K562 (cell line): ENCODE data around the gene SLIT1.

ENCODE experiments used
- BRD4 ChIP-seq: fragments of 200-600 bp; sonication (generic); IDR thresholded peaks from 2 replicates; pipeline ENCODE4 v1.6.1; 2017; ENCODE audit warnings: inconsistent platforms
- GATA2 ChIP-seq: sonication (generic); formaldehyde crosslinking; IDR thresholded peaks from 2 replicates; pipeline ENCODE4 v1.4.0; 2020; ENCODE audit warnings: mild to moderate bottlenecking, missing genetic modification reagents
- HDAC6 ChIP-seq: IDR thresholded peaks from 2 replicates; pipeline ENCODE4 v1.6.1; 2012; ENCODE audit warnings: low read depth, mild to moderate bottlenecking, control low read depth, inconsistent platforms, low read length, moderate library complexity
- MAFF ChIP-seq: IDR thresholded peaks from 2 replicates; pipeline ENCODE4 v1.6.1; 2012; ENCODE audit warnings: low read length, improper control_type of control experiment
- MCM2 ChIP-seq: fragments of 450-650 bp; IDR thresholded peaks from 2 replicates; pipeline ENCODE4 v1.6.1; 2017; ENCODE audit warnings: low read depth, mild to moderate bottlenecking
- PHF8 ChIP-seq: fragments of 200-600 bp; sonication (generic); IDR thresholded peaks from 2 replicates; pipeline ENCODE4 v1.6.1; 2012; ENCODE audit warnings: mixed run types, mild to moderate bottlenecking, inconsistent platforms, low read length, moderate library complexity, borderline replicate concordance
- POLR2A ChIP-seq: fragments of 450-650 bp; conservative IDR thresholded peaks from 2 replicates; pipeline ENCODE4 v1.6.1; 2016
- POLR2AphosphoS5 ChIP-seq: IDR thresholded peaks from 2 replicates; pipeline ENCODE4 v1.6.1; 2011; ENCODE audit warnings: mild to moderate bottlenecking, low read depth, low read length, moderate library complexity; ENCODE audit not compliant: control insufficient read depth, insufficient read depth
- PRPF4 ChIP-seq: fragments of 200-400 bp; formaldehyde crosslinking; IDR thresholded peaks from one replicate; pipeline ENCODE4 v1.6.1; 2017; ENCODE audit warnings: low read length, low read depth, mild to moderate bottlenecking; ENCODE audit not compliant: insufficient read depth, poor library complexity, severe bottlenecking
- SRSF1 ChIP-seq: fragments of 200-400 bp; formaldehyde crosslinking; IDR thresholded peaks from 2 replicates; pipeline ENCODE4 v1.6.1; 2017; ENCODE audit warnings: mild to moderate bottlenecking, low read depth, low read length, moderate library complexity
- TF ChIP-seq, protein P1 (sequence below): sonication (generic); IDR thresholded peaks from 2 replicates; pipeline ENCODE4 v1.6.1; 2016
- TF ChIP-seq, protein P2 (sequence below), 2 experiments: fragments of 450-650 bp; formaldehyde crosslinking in 1 of 2; IDR thresholded peaks; 2 replicates each; pipeline versions ENCODE4 v1.4.0 to v1.6.1; 2014 to 2020; ENCODE audit warnings: mild to moderate bottlenecking in 2 of 2, borderline replicate concordance in 1 of 2, low read depth in 1 of 2
- TF ChIP-seq, protein P3 (sequence below): fragments of 450-650 bp; formaldehyde crosslinking; IDR thresholded peaks from 2 replicates; pipeline ENCODE4 v1.4.0; 2020; ENCODE audit warnings: mild to moderate bottlenecking, moderate library complexity
- TF ChIP-seq, protein P4 (sequence below), 3 experiments: fragments of 200-800 bp in 1 of 3; fragments of 250-450 bp in 1 of 3; fragments of 450-650 bp in 1 of 3; sonication (Bioruptor Pico) in 1 of 3; sonication (Bioruptor generic) in 1 of 3; formaldehyde crosslinking in 1 of 3; IDR thresholded peaks; 2 replicates each; pipeline versions ENCODE4 v1.6.1 to v1.8.0; 2016 to 2022; ENCODE audit warnings: mild to moderate bottlenecking in 2 of 3, missing genetic modification characterization in 2 of 3, missing compliant biosample characterization in 1 of 3, moderate library complexity in 1 of 3

DNA sequence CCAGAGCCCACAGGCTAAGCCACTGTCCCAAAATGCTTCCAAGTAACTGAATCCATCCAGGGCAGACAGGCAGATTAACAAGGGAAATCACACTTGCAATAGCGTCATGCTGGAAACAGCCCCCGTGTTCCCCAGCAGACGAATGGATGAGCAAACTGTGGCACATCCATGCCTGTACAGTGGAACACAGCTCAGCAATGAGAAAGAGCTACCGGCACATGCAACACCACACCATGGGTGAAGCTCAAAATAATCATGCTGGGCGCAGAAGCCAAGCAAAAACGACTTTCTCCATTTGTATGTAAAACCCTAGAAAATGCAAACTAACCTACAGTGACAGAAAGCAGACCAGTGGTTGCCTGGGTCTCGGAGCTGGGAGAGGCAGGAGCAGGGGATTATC, 153.1 kb downstream of the SLIT1 start:
- TF ChIP-seq HDAC6 (no peak), MCM2 (no peak), POLR2A (no peak), BRD4 (no peak), MAFF (no peak), SRSF1 (no peak), GATA2 (CRISPR knock-in tag) (no peak), PHF8 (no peak), POLR2AphosphoS5 (no peak), PRPF4 (no peak)
- TF ChIP-seq, protein P1, sequence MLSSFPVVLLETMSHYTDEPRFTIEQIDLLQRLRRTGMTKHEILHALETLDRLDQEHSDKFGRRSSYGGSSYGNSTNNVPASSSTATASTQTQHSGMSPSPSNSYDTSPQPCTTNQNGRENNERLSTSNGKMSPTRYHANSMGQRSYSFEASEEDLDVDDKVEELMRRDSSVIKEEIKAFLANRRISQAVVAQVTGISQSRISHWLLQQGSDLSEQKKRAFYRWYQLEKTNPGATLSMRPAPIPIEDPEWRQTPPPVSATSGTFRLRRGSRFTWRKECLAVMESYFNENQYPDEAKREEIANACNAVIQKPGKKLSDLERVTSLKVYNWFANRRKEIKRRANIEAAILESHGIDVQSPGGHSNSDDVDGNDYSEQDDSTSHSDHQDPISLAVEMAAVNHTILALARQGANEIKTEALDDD, result no peak
- TF ChIP-seq, protein P2, sequence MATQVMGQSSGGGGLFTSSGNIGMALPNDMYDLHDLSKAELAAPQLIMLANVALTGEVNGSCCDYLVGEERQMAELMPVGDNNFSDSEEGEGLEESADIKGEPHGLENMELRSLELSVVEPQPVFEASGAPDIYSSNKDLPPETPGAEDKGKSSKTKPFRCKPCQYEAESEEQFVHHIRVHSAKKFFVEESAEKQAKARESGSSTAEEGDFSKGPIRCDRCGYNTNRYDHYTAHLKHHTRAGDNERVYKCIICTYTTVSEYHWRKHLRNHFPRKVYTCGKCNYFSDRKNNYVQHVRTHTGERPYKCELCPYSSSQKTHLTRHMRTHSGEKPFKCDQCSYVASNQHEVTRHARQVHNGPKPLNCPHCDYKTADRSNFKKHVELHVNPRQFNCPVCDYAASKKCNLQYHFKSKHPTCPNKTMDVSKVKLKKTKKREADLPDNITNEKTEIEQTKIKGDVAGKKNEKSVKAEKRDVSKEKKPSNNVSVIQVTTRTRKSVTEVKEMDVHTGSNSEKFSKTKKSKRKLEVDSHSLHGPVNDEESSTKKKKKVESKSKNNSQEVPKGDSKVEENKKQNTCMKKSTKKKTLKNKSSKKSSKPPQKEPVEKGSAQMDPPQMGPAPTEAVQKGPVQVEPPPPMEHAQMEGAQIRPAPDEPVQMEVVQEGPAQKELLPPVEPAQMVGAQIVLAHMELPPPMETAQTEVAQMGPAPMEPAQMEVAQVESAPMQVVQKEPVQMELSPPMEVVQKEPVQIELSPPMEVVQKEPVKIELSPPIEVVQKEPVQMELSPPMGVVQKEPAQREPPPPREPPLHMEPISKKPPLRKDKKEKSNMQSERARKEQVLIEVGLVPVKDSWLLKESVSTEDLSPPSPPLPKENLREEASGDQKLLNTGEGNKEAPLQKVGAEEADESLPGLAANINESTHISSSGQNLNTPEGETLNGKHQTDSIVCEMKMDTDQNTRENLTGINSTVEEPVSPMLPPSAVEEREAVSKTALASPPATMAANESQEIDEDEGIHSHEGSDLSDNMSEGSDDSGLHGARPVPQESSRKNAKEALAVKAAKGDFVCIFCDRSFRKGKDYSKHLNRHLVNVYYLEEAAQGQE (IDR thresholded peaks at IDR 0.05; ENCODE audit: borderline replicate concordance), result no peak
- TF ChIP-seq, protein P2 (CRISPR knock-in tag; IDR thresholded peaks at IDR 0.05; ENCODE audit: low read depth), result no peak
- TF ChIP-seq, protein P3, sequence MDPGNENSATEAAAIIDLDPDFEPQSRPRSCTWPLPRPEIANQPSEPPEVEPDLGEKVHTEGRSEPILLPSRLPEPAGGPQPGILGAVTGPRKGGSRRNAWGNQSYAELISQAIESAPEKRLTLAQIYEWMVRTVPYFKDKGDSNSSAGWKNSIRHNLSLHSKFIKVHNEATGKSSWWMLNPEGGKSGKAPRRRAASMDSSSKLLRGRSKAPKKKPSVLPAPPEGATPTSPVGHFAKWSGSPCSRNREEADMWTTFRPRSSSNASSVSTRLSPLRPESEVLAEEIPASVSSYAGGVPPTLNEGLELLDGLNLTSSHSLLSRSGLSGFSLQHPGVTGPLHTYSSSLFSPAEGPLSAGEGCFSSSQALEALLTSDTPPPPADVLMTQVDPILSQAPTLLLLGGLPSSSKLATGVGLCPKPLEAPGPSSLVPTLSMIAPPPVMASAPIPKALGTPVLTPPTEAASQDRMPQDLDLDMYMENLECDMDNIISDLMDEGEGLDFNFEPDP (CRISPR knock-in tag), result no peak
- TF ChIP-seq, protein P4, sequence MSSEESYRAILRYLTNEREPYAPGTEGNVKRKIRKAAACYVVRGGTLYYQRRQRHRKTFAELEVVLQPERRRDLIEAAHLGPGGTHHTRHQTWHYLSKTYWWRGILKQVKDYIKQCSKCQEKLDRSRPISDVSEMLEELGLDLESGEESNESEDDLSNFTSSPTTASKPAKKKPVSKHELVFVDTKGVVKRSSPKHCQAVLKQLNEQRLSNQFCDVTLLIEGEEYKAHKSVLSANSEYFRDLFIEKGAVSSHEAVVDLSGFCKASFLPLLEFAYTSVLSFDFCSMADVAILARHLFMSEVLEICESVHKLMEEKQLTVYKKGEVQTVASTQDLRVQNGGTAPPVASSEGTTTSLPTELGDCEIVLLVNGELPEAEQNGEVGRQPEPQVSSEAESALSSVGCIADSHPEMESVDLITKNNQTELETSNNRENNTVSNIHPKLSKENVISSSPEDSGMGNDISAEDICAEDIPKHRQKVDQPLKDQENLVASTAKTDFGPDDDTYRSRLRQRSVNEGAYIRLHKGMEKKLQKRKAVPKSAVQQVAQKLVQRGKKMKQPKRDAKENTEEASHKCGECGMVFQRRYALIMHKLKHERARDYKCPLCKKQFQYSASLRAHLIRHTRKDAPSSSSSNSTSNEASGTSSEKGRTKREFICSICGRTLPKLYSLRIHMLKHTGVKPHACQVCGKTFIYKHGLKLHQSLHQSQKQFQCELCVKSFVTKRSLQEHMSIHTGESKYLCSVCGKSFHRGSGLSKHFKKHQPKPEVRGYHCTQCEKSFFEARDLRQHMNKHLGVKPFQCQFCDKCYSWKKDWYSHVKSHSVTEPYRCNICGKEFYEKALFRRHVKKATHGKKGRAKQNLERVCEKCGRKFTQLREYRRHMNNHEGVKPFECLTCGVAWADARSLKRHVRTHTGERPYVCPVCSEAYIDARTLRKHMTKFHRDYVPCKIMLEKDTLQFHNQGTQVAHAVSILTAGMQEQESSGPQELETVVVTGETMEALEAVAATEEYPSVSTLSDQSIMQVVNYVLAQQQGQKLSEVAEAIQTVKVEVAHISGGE (CRISPR knock-in tag; IDR thresholded peaks at IDR 0.05), result no peak
